H1 (cell line): ENCODE results near the gene DOCK1. TPM values are rescaled to one million over a fixed set of nuclear protein-coding genes. Genes with fewer than 3 reads are reported as not detected.

Experiments used
- CTCF ChIA-PET: fragments of 300-600 bp; sonication (Branson Sonifier 250); formaldehyde crosslinking; loops from one replicate; lab custom pipeline; 2021; ENCODE audit not compliant: partially characterized antibody; lab: Charles Lee
- POLR2A ChIA-PET: fragments of 300-600 bp; sonication (Branson Sonifier 250); formaldehyde crosslinking; loops from one replicate; lab custom pipeline; 2021; ENCODE audit warnings: inconsistent platforms; ENCODE audit not compliant: partially characterized antibody; lab: Charles Lee
- DNase-seq, 2 experiments: peaks; one replicate each; pipeline versions ENCODE4 v3.0.0 to v3.0.0-alpha.2; 2010 to 2022; ENCODE audit warnings: low spot score in 2 of 2, low read depth in 1 of 2, mixed read lengths in 1 of 2
- FAIRE-seq: peaks from 2 replicates; lab custom pipeline; 2011; peaks lifted over from hg19 to GRCh38; lab: Jason Lieb, UNC
- H2AFZ ChIP-seq: 2 replicates; pipeline ENCODE4 v1.8.1; 2012; ENCODE audit warnings: low read length, inconsistent platforms
- H2AK5ac ChIP-seq: 2 replicates; pipeline ENCODE4 v1.6.1; 2013; ENCODE audit warnings: low read depth, low read length
- H2BK120ac ChIP-seq: replicated peaks from 2 replicates; pipeline ENCODE3; 2013; ENCODE audit warnings: low read depth, low read length, inconsistent platforms
- H2BK12ac ChIP-seq: 2 replicates; pipeline ENCODE4 v1.6.1; 2013; ENCODE audit warnings: low read depth, low read length
- H2BK15ac ChIP-seq: 2 replicates; pipeline ENCODE4 v1.6.1; 2013; ENCODE audit warnings: low read length
- H2BK20ac ChIP-seq: 2 replicates; pipeline ENCODE4 v1.6.1; 2013; ENCODE audit warnings: low read length
- H2BK5ac ChIP-seq: 2 replicates; pipeline ENCODE4 v1.6.1; 2013; ENCODE audit warnings: low read depth, low read length
- H3K14ac ChIP-seq: 2 replicates; pipeline ENCODE4 v1.6.1; 2013; ENCODE audit warnings: inconsistent platforms; ENCODE audit not compliant: insufficient read length
- H3K18ac ChIP-seq: 2 replicates; pipeline ENCODE4 v1.6.1; 2013; ENCODE audit warnings: low read length; ENCODE audit errors: extremely low read depth
- H3K23ac ChIP-seq: 2 replicates; pipeline ENCODE4 v1.6.1; 2013; ENCODE audit warnings: inconsistent platforms; ENCODE audit not compliant: insufficient read length
- H3K23me2 ChIP-seq: 2 replicates; pipeline ENCODE4 v1.6.1; 2013; ENCODE audit warnings: low read depth, low read length
- H3K27ac ChIP-seq: 2 replicates; pipeline ENCODE4 v1.6.1; 2011; ENCODE audit warnings: low read depth, low read length, inconsistent platforms
- H3K27me3 ChIP-seq, 4 experiments: replicated peaks in 1 of 4; 1 replicate in 1 of 4; 2 replicates in 3 of 4; pipeline versions ENCODE4 v1.6.1 to v1.8.1; 2011 to 2013; ENCODE audit warnings: low read length in 3 of 4, mild to moderate bottlenecking in 3 of 4, inconsistent platforms in 2 of 4, mixed read lengths in 2 of 4, moderate library complexity in 1 of 4; ENCODE audit not compliant: control insufficient read depth in 3 of 4, insufficient read depth in 3 of 4; ENCODE audit errors: extremely low read depth in 1 of 4
- H3K36me3 ChIP-seq, 4 experiments: 2 replicates each; pipeline versions ENCODE4 v1.6.1 to v1.8.1; 2011 to 2013; ENCODE audit warnings: mild to moderate bottlenecking in 4 of 4, low read length in 3 of 4, moderate library complexity in 2 of 4, control low read depth in 1 of 4, inconsistent platforms in 1 of 4; ENCODE audit not compliant: insufficient read depth in 4 of 4, control insufficient read depth in 2 of 4
- H3K4ac ChIP-seq: replicated peaks from 2 replicates; pipeline ENCODE3; 2013; ENCODE audit warnings: low read length, low read depth, mixed read lengths, inconsistent platforms; ENCODE audit not compliant: insufficient read length
- H3K4me1 ChIP-seq, 4 experiments: replicated peaks in 1 of 4; 1 replicate in 1 of 4; 2 replicates in 3 of 4; pipeline versions ENCODE4 v1.6.1 to v1.8.1; 2011 to 2013; ENCODE audit warnings: low read length in 3 of 4, inconsistent platforms in 2 of 4, mixed read lengths in 1 of 4; ENCODE audit not compliant: insufficient read depth in 4 of 4, control insufficient read depth in 3 of 4
- H3K4me2 ChIP-seq, 2 experiments: 2 replicates each; pipeline versions ENCODE4 v1.6.1 to v1.8.1; 2011 to 2013; ENCODE audit warnings: low read depth in 2 of 2, low read length in 2 of 2, control low read depth in 1 of 2, inconsistent platforms in 1 of 2, mild to moderate bottlenecking in 1 of 2; ENCODE audit not compliant: insufficient read depth in 1 of 2
- H3K4me3 ChIP-seq, 4 experiments: fragments of 200-600, 300-600 bp in 1 of 4; sonication (generic), shearing (Covaris generic), sonication (Bioruptor Twin) in 1 of 4; 2 replicates each; pipeline versions ENCODE4 v1.5.1 to v1.8.1; 2011 to 2016; ENCODE audit warnings: low read length in 4 of 4, low read depth in 3 of 4, control low read depth in 2 of 4, inconsistent platforms in 2 of 4, mild to moderate bottlenecking in 2 of 4, mixed read lengths in 1 of 4, moderate library complexity in 1 of 4; ENCODE audit not compliant: insufficient read depth in 2 of 4; ENCODE audit errors: extremely low read depth in 1 of 4
- H3K56ac ChIP-seq: replicated peaks from 2 replicates; pipeline ENCODE3; 2013; ENCODE audit warnings: low read depth, mild to moderate bottlenecking, mixed read lengths, low read length, inconsistent platforms; ENCODE audit not compliant: insufficient read length
- H3K79me1 ChIP-seq: 2 replicates; pipeline ENCODE4 v1.6.1; 2013; ENCODE audit warnings: low read depth, low read length, control low read depth
- H3K79me2 ChIP-seq, 2 experiments: 2 replicates each; pipeline versions ENCODE4 v1.6.1 to v1.8.1; 2012 to 2013; ENCODE audit warnings: low read length in 2 of 2, mild to moderate bottlenecking in 2 of 2, inconsistent platforms in 1 of 2; ENCODE audit not compliant: insufficient read depth in 2 of 2, control insufficient read depth in 1 of 2
- H3K9ac ChIP-seq, 4 experiments: replicated peaks in 1 of 4; 1 replicate in 1 of 4; 2 replicates in 3 of 4; pipeline versions ENCODE4 v1.6.1 to v1.8.1; 2011 to 2013; ENCODE audit warnings: low read depth in 3 of 4, low read length in 3 of 4, control low read depth in 2 of 4, mild to moderate bottlenecking in 2 of 4, moderate library complexity in 2 of 4, inconsistent platforms in 1 of 4; ENCODE audit errors: extremely low read depth in 1 of 4
- H3K9me3 ChIP-seq, 2 experiments: 2 replicates each; pipeline versions ENCODE4 v1.6.1 to v1.8.1; 2012 to 2013; ENCODE audit warnings: mild to moderate bottlenecking in 2 of 2, moderate library complexity in 2 of 2, control low read depth in 1 of 2, inconsistent platforms in 1 of 2, low read depth in 1 of 2, low read length in 1 of 2, mixed read lengths in 1 of 2; ENCODE audit not compliant: insufficient read depth in 2 of 2
- H4K20me1 ChIP-seq, 2 experiments: replicated peaks in 1 of 2; 2 replicates each; pipeline versions ENCODE3 to v1.8.1; 2011 to 2013; ENCODE audit warnings: inconsistent platforms in 2 of 2, low read length in 2 of 2, mild to moderate bottlenecking in 1 of 2; ENCODE audit not compliant: insufficient read depth in 2 of 2, control insufficient read depth in 1 of 2
- H4K5ac ChIP-seq: 2 replicates; pipeline ENCODE4 v1.6.1; 2013; ENCODE audit warnings: low read length, low read depth, mixed read lengths, inconsistent platforms; ENCODE audit not compliant: insufficient read length
- H4K8ac ChIP-seq: 2 replicates; pipeline ENCODE4 v1.8.0; 2013; ENCODE audit warnings: mild to moderate bottlenecking, moderate library complexity, low read length, inconsistent platforms; ENCODE audit not compliant: insufficient read depth; ENCODE audit errors: extremely low read depth
- H4K91ac ChIP-seq: replicated peaks from 2 replicates; pipeline ENCODE3; 2013; ENCODE audit warnings: low read length, mixed read lengths, inconsistent platforms; ENCODE audit not compliant: insufficient read length
- CBX5 ChIP-seq: fragments of 300-800, 300-1000 bp; sonication (generic); IDR thresholded peaks from 2 replicates; pipeline ENCODE4 v1.7.1; 2016; ENCODE audit warnings: antibody characterized with exemption, low read length, low read depth
- CEBPB ChIP-seq: IDR thresholded peaks from 2 replicates; pipeline ENCODE4 v1.6.1; 2012; ENCODE audit warnings: low read depth, low read length
- CTBP2 ChIP-seq: IDR thresholded peaks from 2 replicates; pipeline ENCODE4 v1.7.0; 2011; ENCODE audit warnings: borderline replicate concordance, mild to moderate bottlenecking, moderate library complexity, mixed read lengths, low read length; ENCODE audit not compliant: insufficient read depth, insufficient read length
- EGR1 ChIP-seq: IDR thresholded peaks from 2 replicates; pipeline ENCODE4 v1.6.1; 2011; ENCODE audit warnings: low read depth, low read length, borderline replicate concordance
- GABPA ChIP-seq: IDR thresholded peaks from 2 replicates; pipeline ENCODE4 v1.6.1; 2011; ENCODE audit warnings: mild to moderate bottlenecking, low read length, moderate library complexity, borderline replicate concordance; ENCODE audit not compliant: insufficient read depth
- JUN ChIP-seq: IDR thresholded peaks from 2 replicates; pipeline ENCODE4 v1.6.1; 2011; ENCODE audit warnings: low read depth, mild to moderate bottlenecking, improper control_type of control experiment, low read length
- RBBP5 ChIP-seq: IDR thresholded peaks from 2 replicates; pipeline ENCODE4 v1.7.1; 2012; ENCODE audit warnings: low read depth, mild to moderate bottlenecking, inconsistent platforms, low read length, moderate library complexity, borderline replicate concordance
- WGBS, 2 experiments: shearing (Covaris generic) in 1 of 2; methylation state at CpG; one replicate each; pipeline versions ENCODE4 v1.1.6 to v1.1.7; 2013 to 2015; ENCODE audit warnings: low lambda C conversion rate in 2 of 2, mixed read lengths in 2 of 2, inconsistent platforms in 1 of 2, low coverage in 1 of 2, missing lambda C conversion rate in 1 of 2; ENCODE audit not compliant: insufficient replicate concordance in 2 of 2, insufficient coverage in 1 of 2, insufficient read length in 1 of 2; ENCODE audit errors: extremely low coverage in 1 of 2, missing lambda C conversion rate in 1 of 2; 5-methylcytosine and 5-hydroxymethylcytosine counted together
- polyA plus RNA-seq, 7 experiments: library from polyadenylated mRNA; depleted of rRNA in 3 of 7; stranded (reverse) in 5 of 7; unstranded in 2 of 7; fragments of >200 nt in 5 of 7; fragments of 200-250 nt in 2 of 7; gene quantifications; 1 replicate in 5 of 7; 2 replicates in 1 of 7; 4 replicates in 1 of 7; pipeline versions ENCODE4 v1.2.1 to v1.2.3, GENCODE V29; 2011 to 2013; ENCODE audit warnings: missing spikeins in 2 of 7, mixed read lengths in 2 of 7
- total RNA-seq: library from RNA; stranded (reverse); fragmentation: NEBNext Ultra II Directional; extraction: Animal tissue kit (Norgen Biotek cat#: 25700); gene quantifications from 2 replicates; pipeline ENCODE4 v1.2.1, GENCODE V29; 2021
- TF ChIP-seq, protein P1 (sequence below): IDR thresholded peaks from 2 replicates; pipeline ENCODE4 v1.6.1; 2012; ENCODE audit warnings: low read length, inconsistent platforms

DOCK1 gene
- total and polyA plus RNA-seq, 2 of the 8 experiments (the other 6 are each of a cell fraction or from before 2014, with no cell fraction given), result 11.6 to 53.0 TPM

DNA sequence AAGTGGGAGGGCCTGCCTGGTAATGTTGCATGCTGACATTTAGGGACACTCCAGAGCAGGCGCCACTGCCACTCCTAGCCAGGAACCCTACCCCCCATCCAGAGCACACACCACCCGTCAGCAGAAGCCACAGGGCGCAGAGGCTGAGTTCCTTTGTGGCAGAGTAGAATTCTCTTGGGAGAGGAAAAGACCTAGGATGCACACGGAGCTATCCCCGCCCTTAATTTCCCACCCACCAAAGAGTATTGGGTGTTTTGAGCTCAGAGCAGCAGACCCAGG, 291.9 kb downstream of the DOCK1 start:
- Histone ChIP-seq H4K8ac (no peak overlapping the region), H3K4me1 (peaks cover 3 to 9% (median 7%) of the 10 kb centered on the region in 4 experiments; a peak in 5 of 7 replicates), H2AFZ (no peak overlapping the region), H3K27ac (no peak overlapping the region), H3K27me3 (peaks cover 0 to 34% (median 17%) of the 10 kb centered on the region in 4 experiments; a peak in 6 of 7 replicates), H2AK5ac (no peak overlapping the region), H4K20me1 (peaks cover 11 to 12% of the 10 kb centered on the region in 2 experiments), H3K23me2 (peaks cover 13% of the 10 kb centered on the region; the same call in 1 of the 2 replicates), H2BK120ac (no peak overlapping the region), H3K36me3 (no peaks in the 10 kb centered on the region), H3K4me2 (peak overlapping the region; percentile 93 to 95), H2BK20ac (no peak overlapping the region), H2BK5ac (no peak overlapping the region), H3K4me3 (peak overlapping the region; percentile 44 to 66 (median 49)), H3K14ac (no peak overlapping the region), H4K5ac (no peak overlapping the region), H3K9me3 (no peaks in the 10 kb centered on the region), H3K4ac (peak overlapping the region; percentile 53), H3K18ac (0 out of 2 replicates have a peak overlapping the region, but pooled peaks have one; percentile 6), H3K23ac (no peak overlapping the region), H2BK12ac (no peak overlapping the region), H3K79me2 (no peaks in the 10 kb centered on the region), H4K91ac (no peak overlapping the region), H2BK15ac (no peak overlapping the region), H3K56ac (no peak overlapping the region), H3K9ac (no peak overlapping the region; a peak in 1 of 7 replicates), H3K79me1 (no peaks in the 10 kb centered on the region)
- ChIA-PET CTCF (interaction anchor here (0.6 to 1.7 kb wide), 6 partner anchors 32 to 381 kb away, joined by 3 to 4 read pairs (median 4); no protein-coding TSS in a partner anchor), POLR2A (interaction anchor here (0.6 to 2.1 kb wide), 2 partner anchors 9 to 49 kb away, joined by 3 to 6 read pairs; no protein-coding TSS in a partner anchor)
- TF ChIP-seq JUN, result no peak
- TF ChIP-seq CTBP2, result no peak
- no peak for TF ChIP-seq CEBPB
- no peak for TF ChIP-seq RBBP5
- TF ChIP-seq, protein P1, sequence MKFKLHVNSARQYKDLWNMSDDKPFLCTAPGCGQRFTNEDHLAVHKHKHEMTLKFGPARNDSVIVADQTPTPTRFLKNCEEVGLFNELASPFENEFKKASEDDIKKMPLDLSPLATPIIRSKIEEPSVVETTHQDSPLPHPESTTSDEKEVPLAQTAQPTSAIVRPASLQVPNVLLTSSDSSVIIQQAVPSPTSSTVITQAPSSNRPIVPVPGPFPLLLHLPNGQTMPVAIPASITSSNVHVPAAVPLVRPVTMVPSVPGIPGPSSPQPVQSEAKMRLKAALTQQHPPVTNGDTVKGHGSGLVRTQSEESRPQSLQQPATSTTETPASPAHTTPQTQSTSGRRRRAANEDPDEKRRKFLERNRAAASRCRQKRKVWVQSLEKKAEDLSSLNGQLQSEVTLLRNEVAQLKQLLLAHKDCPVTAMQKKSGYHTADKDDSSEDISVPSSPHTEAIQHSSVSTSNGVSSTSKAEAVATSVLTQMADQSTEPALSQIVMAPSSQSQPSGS, result no peak
- TF ChIP-seq EGR1, result no peak
- TF ChIP-seq CBX5, result no peak
- TF ChIP-seq GABPA, result no peak
- no peak for DNase-seq
- FAIRE-seq, result no peak
- WGBS, 2 experiments, result 45% methylated on average over 5 of the region's 5 CpGs; no CpG with 5 or more reads in 1 of the 2 experiments
